HG03045 (cell line): ENCODE data around the gene AKAP13.

Source experiments
- ATAC-seq: cut with Tn5 transposase; IDR thresholded peaks from one replicate; pipeline ENCODE4 v1.9.1; 2021; ENCODE audit warnings: mild to moderate bottlenecking, moderate library complexity; ENCODE audit not compliant: unreplicated experiment

The AKAP13 gene

DNA sequence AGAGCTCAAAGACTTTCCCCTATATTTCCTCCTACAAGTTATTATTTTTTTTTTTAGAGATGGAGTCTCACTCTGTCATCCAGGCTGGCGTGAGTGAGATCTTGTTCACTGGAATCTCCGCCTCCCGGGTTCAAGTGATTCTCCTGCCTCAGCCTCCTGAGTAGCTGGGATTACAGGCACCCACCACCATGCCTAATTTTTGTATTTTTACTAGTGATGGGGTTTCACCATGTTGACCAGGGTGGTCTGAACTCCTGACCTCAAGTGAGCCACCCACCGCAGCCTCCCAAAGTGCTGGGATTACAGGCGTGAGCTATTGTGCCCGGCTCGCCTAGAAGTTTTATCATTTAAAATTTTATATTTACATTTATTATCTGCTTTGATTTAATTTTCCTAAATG lies 5.9 kb downstream of the AKAP13 start:
- no peak for ATAC-seq

- no peak for ATAC-seq
These were observed 8.3 kb downstream of the AKAP13 start for GRCh38 chr15:85388566-85389305.

- no peak for ATAC-seq
These were observed 8.9 kb downstream of the AKAP13 start for GRCh38 chr15:85389306-85389650.

GRCh38 chr15:85389772-85390171 lies 9.4 kb downstream of the AKAP13 start:
- no peak for ATAC-seq

- no peak for ATAC-seq
These were observed 12.8 kb downstream of the AKAP13 start for GRCh38 chr15:85393210-85393609.

DNA sequence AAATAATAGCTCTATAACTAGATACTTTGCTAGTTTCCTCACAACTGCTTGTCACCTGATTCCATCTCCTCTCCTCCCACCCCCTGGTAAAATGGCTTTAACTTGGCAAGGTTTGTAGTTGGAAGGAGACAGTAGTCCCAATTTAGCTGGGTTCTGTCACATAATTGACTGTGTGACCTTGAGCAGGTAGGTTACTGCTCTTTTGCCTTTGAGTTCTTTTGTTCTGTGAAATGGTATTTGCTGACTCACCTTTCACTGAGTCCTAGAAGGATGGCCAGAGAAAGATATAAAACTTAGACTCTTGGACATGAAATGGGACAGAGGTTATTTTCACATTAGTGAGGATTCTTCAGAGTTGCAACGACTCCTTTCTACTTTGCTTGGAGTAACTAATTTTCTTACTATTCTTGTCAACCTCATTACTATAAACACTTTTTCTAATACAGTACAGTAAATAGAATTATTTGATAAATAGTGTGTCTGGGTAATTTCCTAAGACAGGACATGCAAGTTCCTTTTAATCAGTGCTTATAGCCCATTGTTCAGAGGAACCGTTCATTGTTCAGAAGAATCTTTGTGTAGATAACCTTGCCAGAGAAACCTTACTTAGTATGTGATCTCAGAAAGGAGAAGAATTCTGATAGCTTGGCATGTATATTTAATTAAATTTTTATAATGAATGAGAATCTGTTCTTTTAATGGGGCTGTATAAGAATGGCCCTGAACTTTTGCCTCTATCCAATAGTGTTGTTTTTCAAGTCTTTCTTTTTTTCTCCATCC lies 14.3 kb downstream of the AKAP13 start:
- ATAC-seq: no peak

GRCh38 chr15:85396554-85396953 lies 16.2 kb downstream of the AKAP13 start:
- ATAC-seq: no peak

GRCh38 chr15:85397151-85397550 lies 16.7 kb downstream of the AKAP13 start:
- ATAC-seq: no peak

DNA sequence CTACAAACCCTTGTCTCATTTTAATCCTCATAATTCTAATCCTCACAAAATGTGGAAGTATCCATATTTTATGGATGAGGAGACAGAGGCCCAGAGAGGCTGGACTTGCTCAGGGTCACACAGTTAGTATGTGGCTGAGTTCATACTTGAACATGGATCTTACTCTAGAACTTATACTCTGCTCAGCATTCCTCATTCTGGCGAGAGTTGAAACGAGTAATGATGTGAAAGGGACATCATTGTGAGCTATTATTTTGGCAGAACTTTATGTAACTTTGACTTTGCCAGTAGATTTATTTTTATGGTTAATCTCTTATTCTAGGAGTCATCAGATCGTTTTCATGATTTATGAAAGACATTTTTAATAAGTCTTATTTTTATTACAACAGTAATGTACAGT lies 17.5 kb downstream of the AKAP13 start:
- ATAC-seq: no peak

GRCh38 chr15:85398822-85399221 lies 18.4 kb downstream of the AKAP13 start:
- no peak for ATAC-seq

DNA sequence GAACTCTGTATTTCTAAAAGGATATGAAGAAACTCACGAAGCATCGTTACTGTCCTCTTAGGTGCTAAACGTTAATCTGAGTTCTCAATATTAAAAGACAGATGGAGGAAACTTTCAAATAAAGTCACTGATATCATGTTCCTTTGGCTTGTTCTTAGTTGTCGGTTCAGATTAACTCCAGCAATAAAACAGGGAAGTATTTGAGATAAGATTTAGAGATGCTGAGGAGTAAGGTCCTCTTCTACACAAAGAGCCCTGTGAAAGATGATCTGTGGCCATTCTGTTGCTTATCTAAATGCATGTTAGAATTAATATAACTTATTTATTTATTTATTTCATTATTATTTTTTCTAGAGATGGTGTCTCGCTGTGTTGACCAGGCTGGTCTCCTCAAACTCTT lies 19.2 kb downstream of the AKAP13 start:
- ATAC-seq: no peak

GRCh38 chr15:85400606-85401005 lies 20.2 kb downstream of the AKAP13 start:
- no peak for ATAC-seq

DNA sequence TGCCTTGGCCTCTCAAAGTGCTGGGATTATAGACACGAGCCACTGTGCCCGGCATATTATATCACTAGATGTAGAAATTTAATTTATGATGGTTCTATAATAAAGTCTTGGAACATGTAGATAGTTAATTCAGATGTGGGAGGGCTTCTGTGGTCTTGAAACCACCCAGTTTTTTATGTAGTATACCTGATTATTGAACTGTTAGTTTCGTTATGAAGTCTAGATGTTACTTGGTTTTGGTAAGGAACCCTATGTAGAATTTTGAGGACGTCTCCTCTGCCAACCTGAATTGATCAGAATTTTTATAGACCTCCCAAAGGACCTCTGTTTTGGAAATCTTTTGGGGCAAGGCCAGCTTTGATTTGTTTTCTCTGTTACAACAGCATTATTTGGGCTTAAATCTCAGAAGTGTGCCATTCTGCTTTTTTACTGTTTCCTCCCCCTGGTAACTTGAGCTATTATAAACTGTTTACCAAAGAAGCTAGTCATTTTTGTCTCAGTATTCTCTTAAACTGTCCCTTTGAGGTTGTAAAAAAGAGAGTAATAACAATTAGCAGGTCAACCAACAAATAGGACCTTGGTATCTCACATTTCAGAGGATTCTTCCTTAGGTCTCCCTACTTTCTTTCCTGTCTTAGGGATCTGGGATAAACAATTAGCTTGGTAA lies 20.8 kb downstream of the AKAP13 start:
- no peak for ATAC-seq

GRCh38 chr15:85402195-85402881 lies 21.9 kb downstream of the AKAP13 start:
- ATAC-seq: no peak

- ATAC-seq: no peak
These were observed 23.3 kb downstream of the AKAP13 start for GRCh38 chr15:85403745-85404144.

- no peak for ATAC-seq
These were observed 23.9 kb downstream of the AKAP13 start for GRCh38 chr15:85404176-85404917.

GRCh38 chr15:85404918-85405866 lies 24.8 kb downstream of the AKAP13 start:
- no peak for ATAC-seq

GRCh38 chr15:85406916-85407315 lies 26.5 kb downstream of the AKAP13 start:
- no peak for ATAC-seq

GRCh38 chr15:85407421-85408269 lies 27.2 kb downstream of the AKAP13 start:
- ATAC-seq: no peak
